ENCODE results near the gene PHAF1.

GRCh38 chr16:67176662-67177061 lies 66.9 kb downstream of the PHAF1 start:
- TF ChIP-seq CTCF (IDR thresholded peaks at IDR 0.05; ENCODE audit: insufficient read depth, low read length) (no peak), POLR2AphosphoS5 (IDR thresholded peaks at IDR 0.05; ENCODE audit: low read depth) (no peak), GABPA (IDR thresholded peaks at IDR 0.05; ENCODE audit: low read depth) (no peak), REST (IDR thresholded peaks at IDR 0.05; ENCODE audit: insufficient replicate concordance, low read depth) (no peak)

Data from HL-60 (cell line).